Measurements from ENCODE around the gene SERP1. TPM values are rescaled to one million over a fixed set of nuclear protein-coding genes. Genes with fewer than 3 reads are reported as not detected.

Gene SERP1
- total RNA-seq, 1 donor from 2014 or later, result 120 TPM

DNA sequence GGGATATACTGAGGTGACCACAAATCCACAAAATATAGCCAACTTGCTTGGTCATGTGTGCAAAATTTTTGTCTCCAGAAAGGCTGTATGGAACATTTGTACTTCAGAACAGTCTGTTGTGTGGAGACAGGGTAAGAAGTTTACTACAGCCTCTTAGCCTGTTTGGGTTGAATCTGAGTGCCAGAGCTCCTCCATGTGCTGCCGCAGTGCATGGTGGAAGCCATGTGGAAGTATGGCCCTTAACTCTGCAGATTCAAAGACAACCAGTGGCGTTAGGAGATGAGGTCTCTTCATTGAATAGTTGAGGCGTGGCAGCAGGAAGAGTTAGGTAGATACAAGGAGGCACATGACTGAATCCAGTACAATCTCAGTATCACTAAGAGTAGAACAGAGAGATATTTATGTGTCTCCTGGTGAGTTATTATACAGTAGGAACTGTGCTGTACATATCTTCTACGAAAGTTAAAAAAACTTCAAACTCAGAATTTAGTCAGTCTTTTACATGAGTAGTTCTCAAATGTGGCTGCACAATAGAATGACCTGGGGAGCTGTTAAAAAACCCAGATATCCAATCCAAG lies 9.7 kb upstream of the SERP1 start:
- no peaks in the 10 kb centered on the region for H3F3A ChIP-seq (ENCODE audit: low read depth)
- H3K27me3 ChIP-seq, result no peaks in the 10 kb centered on the region
- H3K4me1 ChIP-seq, result no peaks in the 10 kb centered on the region
- Mint-ChIP-seq H3K27me3 (ENCODE audit: insufficient read depth, low read depth) (no peaks in the 10 kb centered on the region), H3K27ac (no peak overlapping the region), H3K9me3 (no peaks in the 10 kb centered on the region), H3K4me3 (no peak overlapping the region), H3K4me1 (no peaks in the 10 kb centered on the region), H3K36me3 (peaks cover 17% of the 10 kb centered on the region)
- no peaks in the 10 kb centered on the region for H3K9me3 ChIP-seq (ENCODE audit: low read depth)
- DNase-seq (ENCODE audit: low spot score), result no peak
- H4K20me1 ChIP-seq (ENCODE audit: low read depth), result no peaks in the 10 kb centered on the region
- H3K9ac ChIP-seq, result no peak overlapping the region
- no peak overlapping the region for H3K27ac ChIP-seq
- no peak overlapping the region for H3K4me2 ChIP-seq
- peaks cover 53% of the 10 kb centered on the region for H3K79me2 ChIP-seq (ENCODE audit: low read depth)
- peaks cover 20% of the 10 kb centered on the region for H3K36me3 ChIP-seq
- no peak for TF ChIP-seq EZH2phosphoT487 (IDR thresholded peaks at IDR 0.05)
- TF ChIP-seq EZH2 (IDR thresholded peaks at IDR 0.05), result no peak
- no peak for TF ChIP-seq CTCF (IDR thresholded peaks at IDR 0.05)
- H3K4me3 ChIP-seq, result no peak overlapping the region
- no peak overlapping the region for H2AFZ ChIP-seq (replicated peaks)

DNA sequence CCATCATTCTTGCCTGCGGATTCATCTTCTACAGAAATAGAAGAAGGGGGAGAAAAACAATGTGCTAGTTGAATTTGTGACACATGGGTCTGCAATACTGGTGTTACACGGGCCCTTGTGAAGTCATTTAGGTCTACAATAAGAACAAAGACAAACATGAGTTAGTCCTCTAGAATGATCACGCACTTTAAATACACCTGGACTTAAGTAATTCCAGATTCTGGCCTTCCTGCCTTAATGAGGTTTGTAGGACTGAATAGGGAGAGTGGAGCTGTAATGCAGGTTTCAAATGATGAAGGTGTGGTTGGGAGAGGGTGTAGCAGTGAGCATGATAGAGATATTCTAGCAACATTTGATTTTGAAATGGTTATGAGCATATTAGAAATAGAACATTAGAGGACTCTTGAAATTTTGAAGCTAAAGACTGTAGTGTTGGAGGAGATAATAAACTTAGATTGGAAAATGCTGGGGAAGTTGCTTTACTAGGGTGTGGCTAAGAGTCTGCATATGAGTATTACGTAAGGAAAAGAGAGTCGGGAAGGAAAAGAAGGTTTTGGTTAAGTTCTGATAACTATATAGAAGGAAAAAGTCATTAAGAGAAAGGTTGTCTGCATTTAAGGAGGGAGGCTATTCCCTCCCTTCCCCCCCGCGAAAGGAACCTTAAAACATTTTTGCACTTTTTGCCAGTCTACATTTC lies 897 bp upstream of the SERP1 start:
- Histone ChIP-seq H4K20me1 (ENCODE audit: low read depth) (peaks cover 21% of the 10 kb centered on the region), H3K4me1 (peaks cover 17% of the 10 kb centered on the region), H3K4me3 (peak overlapping the region; percentile 98), H3K4me2 (peak overlapping the region; percentile 96), H3K79me2 (ENCODE audit: low read depth) (peaks cover 86% of the 10 kb centered on the region), H3K9ac (peak overlapping the region; percentile 83), H3K36me3 (peaks cover 6% of the 10 kb centered on the region), H3K27ac (peak overlapping the region; percentile 81), H2AFZ (replicated peaks) (peak overlapping the region; percentile 93), H3K27me3 (no peaks in the 10 kb centered on the region), H3K9me3 (ENCODE audit: low read depth) (no peaks in the 10 kb centered on the region), H3F3A (ENCODE audit: low read depth) (peaks cover 9% of the 10 kb centered on the region)
- Mint-ChIP-seq H3K27ac (peak overlapping the region; percentile 78), H3K36me3 (peaks cover 3% of the 10 kb centered on the region), H3K27me3 (ENCODE audit: insufficient read depth, low read depth) (peaks cover 4% of the 10 kb centered on the region), H3K4me1 (peaks cover 20% of the 10 kb centered on the region), H3K4me3 (peak overlapping the region; percentile 93), H3K9me3 (no peaks in the 10 kb centered on the region)
- TF ChIP-seq EZH2 (IDR thresholded peaks at IDR 0.05), result no peak
- TF ChIP-seq EZH2phosphoT487 (IDR thresholded peaks at IDR 0.05), result no peak
- TF ChIP-seq CTCF (IDR thresholded peaks at IDR 0.05), result no peak
- no peak for DNase-seq (ENCODE audit: low spot score)

- H3K9me3 ChIP-seq (ENCODE audit: low read depth), result no peaks in the 10 kb centered on the region
- Mint-ChIP-seq H3K27ac (peak overlapping the region; percentile 84), H3K4me1 (peaks cover 20% of the 10 kb centered on the region), H3K9me3 (no peaks in the 10 kb centered on the region), H3K27me3 (ENCODE audit: insufficient read depth, low read depth) (peaks cover 4% of the 10 kb centered on the region), H3K4me3 (peak overlapping the region; percentile 93), H3K36me3 (peaks cover 4% of the 10 kb centered on the region)
- peaks cover 17% of the 10 kb centered on the region for H3K4me1 ChIP-seq
- H3K79me2 ChIP-seq (ENCODE audit: low read depth), result peaks cover 77% of the 10 kb centered on the region
- peak overlapping the region; percentile 95 for H3K9ac ChIP-seq
- TF ChIP-seq EZH2phosphoT487 (IDR thresholded peaks at IDR 0.05), result no peak
- TF ChIP-seq EZH2 (IDR thresholded peaks at IDR 0.05), result no peak
- TF ChIP-seq CTCF (IDR thresholded peaks at IDR 0.05), result no peak
- H3K4me2 ChIP-seq, result peak overlapping the region; percentile 86
- peaks cover 9% of the 10 kb centered on the region for H3F3A ChIP-seq (ENCODE audit: low read depth)
- H4K20me1 ChIP-seq (ENCODE audit: low read depth), result peaks cover 21% of the 10 kb centered on the region
- H3K4me3 ChIP-seq, result peak overlapping the region; percentile 98
- peak; percentile 11 for DNase-seq (ENCODE audit: low spot score)
- H3K27ac ChIP-seq, result peak overlapping the region; percentile 98
- H2AFZ ChIP-seq (replicated peaks), result peak overlapping the region; percentile 71
- H3K27me3 ChIP-seq, result no peaks in the 10 kb centered on the region
- peaks cover 8% of the 10 kb centered on the region for H3K36me3 ChIP-seq
Observed at GRCh38 chr3:150545419-150546225, 674 bp downstream of the SERP1 start.
